A204.1 (cell line): ENCODE results near the gene CFAP97D1.

Experiments
- FAIRE-seq: peaks from 2 replicates; lab custom pipeline; 2012; peaks lifted over from hg19 to GRCh38; lab: Jason Lieb, UNC

CFAP97D1 gene

GRCh38 chr17:43799047-43799446, 18.8 kb downstream of the CFAP97D1 start:
- FAIRE-seq: no peak

DNA sequence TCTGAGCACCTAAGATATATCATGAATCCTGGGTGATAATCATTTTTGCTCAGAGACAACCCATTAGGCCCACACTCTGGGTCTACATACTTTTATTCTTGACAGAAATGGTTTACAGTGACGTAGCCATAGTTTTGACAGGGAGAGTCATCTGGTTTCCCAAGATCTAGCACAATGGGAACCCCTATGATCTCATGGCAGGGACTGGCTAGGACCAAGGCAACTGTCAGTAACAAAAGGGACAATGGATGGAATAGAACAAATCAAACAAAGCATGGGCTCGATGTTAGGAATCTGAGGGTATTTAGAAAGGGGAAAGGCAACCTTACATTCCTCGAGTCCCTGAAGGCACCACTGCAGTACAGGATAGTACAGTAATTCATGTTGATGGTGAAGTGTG, 20.5 kb downstream of the CFAP97D1 start:
- no peak for FAIRE-seq

GRCh38 chr17:43801844-43802243, 21.6 kb downstream of the CFAP97D1 start:
- FAIRE-seq: no peak

GRCh38 chr17:43803758-43804157, 23.5 kb downstream of the CFAP97D1 start:
- FAIRE-seq: no peak

DNA sequence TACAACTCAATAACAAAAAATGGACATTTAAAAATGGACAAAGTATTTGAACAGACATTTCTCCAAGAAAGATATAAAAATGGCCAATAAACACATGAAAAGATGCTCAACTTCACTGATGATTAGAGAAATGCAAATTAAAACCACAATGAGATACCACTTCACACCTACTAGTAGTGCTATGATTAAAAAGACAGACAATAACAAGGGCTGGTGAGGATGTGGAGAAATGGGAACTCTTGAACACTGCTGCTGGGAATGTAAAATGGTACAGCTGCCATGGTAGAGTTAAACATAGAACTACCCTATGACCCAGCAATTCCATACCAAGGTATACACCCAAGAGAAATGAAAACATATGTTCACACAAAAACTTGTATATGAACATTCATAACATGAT, 24.9 kb downstream of the CFAP97D1 start:
- FAIRE-seq: no peak

DNA sequence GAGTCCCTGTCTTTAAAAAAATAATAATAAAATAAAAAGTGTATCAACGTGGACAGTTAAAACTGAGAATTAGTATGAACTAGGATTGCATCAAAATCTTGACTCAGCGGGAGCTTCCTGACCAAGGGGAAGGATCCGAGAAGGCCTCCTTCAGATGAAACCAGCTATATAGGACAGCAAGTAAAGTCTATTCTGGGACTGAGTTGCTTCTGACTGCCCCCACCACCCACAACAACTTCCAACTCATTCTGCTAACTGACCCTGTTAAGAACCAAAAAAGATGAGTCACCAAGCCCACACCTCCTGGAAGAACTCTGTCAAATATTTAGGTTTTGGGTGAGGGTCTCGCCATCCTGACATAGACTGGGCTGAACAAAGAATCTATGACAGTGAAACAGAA, 27.8 kb downstream of the CFAP97D1 start:
- FAIRE-seq: no peak

GRCh38 chr17:43809121-43809520, 28.9 kb downstream of the CFAP97D1 start:
- FAIRE-seq: no peak

DNA sequence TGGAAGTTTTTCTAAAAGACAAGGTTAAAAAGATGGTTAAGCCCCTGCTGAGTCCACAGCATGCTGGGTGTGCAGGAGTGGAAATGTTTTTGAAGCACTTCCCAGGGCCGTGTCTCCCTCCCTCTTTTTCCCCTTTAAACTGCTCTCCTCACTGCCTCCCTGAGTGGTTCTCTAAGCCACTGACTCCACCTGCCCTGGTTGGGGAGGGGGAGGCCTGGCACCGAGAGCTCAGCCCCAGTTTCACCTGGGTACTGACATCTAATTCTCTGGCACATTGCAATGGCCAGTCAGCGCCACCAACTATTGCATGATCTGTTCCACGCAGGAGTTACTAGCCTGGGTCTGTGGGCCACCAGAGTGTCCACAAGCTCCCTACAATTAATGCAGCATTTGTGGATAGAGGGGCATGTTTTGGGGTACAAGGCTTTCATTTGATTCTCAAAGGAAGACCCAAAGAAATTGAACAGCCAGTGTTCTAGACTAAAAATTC, 30.0 kb downstream of the CFAP97D1 start:
- no peak for FAIRE-seq

DNA sequence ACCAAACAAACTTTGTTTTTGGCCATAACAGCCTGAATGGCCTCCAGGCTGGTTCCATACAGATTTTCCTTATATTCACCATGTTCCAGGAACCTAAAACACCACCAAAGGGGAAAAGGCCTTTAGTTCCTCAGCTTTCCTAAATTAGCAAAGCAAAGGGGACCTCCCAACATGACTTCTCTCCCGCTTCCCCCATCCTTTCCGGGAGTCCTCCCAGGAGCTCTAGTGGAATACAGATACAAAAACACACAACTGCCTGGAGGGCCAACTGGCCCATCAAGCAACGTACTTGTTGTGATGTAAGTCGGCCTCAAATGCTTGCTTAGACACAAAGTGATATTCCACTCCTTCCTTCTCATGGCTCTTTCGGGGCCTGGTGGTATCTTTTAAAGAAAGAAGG, 30.6 kb downstream of the CFAP97D1 start:
- FAIRE-seq: no peak

- no peak for FAIRE-seq
Observed at GRCh38 chr17:43812396-43813265, 32.4 kb downstream of the CFAP97D1 start.

- no peak for FAIRE-seq
Observed at GRCh38 chr17:43813386-43813785, 33.2 kb downstream of the CFAP97D1 start.

DNA sequence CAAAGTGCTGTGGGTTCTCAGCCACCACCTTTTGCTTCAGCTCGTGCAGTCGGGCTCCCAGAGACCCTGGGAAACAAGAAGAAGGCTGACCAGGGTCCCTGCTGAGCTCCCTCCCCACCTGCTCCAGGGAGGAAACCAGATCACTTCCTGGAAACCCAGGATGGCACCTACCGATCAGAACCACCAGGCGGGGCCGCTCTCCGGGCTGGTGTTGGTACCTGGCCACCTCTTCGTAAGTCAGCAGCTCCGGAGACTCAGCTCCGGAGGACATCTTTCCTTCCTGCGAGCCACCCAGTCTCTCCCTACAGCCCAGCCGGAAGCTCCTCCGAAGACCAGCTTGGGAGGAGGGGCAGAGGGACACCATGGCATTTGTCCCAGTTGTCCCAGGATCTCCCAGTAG, 33.8 kb downstream of the CFAP97D1 start:
- FAIRE-seq: no peak

GRCh38 chr17:43814714-43815113, 34.5 kb downstream of the CFAP97D1 start:
- FAIRE-seq: no peak

DNA sequence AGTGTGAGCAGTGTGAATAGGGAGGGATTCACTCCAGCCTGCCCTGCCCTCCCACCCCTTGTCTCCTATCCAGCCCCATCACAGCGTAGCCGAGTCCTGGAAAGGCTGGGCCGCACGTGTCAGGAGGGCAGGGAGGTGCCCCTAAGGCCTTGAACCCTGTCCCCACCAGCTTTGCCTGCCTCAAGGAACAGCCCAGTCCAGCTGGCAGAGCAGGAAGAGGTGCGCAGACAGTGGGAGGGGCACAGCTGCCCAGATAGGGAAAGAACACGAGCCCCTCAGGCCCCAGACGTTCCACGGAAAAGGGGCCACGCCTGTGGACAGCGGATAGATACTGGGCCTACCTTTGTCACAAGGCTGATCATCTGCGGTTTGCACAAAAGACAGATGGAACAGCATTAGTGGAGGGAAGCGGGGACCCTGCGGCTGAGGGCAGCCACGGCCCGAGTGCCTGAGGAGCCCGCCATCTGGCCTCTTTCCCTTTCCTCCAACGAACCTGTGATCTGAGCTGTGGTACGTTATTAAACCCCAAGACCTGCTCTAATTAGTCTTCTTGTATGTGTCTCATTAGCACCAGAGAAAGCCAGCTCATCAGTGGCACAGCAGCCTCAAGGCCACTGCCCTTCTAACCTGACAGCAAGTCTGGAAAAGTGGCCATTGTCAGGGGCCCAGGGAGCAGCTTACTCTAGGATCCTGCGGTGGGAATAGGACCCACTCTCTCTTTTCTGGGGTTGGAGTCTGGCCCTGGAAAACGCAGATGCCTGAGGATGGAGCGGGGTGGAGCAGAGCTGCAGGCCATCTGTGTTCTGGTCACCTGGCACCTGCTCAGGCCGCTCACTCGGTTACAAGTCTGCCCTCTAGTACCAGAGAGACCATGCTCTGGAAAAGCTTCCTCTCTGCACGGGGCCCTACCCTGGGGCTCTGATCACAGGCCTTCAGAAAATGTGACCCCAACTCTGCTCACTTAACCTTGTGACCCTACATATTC, 36.4 kb downstream of the CFAP97D1 start:
- FAIRE-seq: no peak

GRCh38 chr17:43817826-43818225, 37.6 kb downstream of the CFAP97D1 start:
- FAIRE-seq: no peak

DNA sequence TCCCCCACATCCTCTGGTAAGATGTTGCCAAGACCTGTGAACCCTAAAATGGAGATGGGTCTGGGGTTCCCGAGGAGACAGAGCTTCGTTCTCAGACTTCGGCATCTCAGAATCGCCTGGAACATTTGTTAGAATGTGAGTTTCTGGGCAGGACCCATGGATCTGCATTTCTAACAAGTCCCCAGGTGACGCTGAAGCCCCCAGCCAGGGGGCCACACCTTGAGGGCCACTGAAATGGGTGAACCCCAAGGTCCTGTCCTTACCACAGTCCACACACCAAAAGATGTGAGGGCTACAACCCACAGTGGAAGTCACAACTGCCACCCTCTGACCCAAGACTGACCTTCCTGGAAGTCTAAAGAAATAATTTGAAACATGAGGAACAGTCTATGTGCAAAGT, 38.7 kb downstream of the CFAP97D1 start:
- FAIRE-seq: no peak

DNA sequence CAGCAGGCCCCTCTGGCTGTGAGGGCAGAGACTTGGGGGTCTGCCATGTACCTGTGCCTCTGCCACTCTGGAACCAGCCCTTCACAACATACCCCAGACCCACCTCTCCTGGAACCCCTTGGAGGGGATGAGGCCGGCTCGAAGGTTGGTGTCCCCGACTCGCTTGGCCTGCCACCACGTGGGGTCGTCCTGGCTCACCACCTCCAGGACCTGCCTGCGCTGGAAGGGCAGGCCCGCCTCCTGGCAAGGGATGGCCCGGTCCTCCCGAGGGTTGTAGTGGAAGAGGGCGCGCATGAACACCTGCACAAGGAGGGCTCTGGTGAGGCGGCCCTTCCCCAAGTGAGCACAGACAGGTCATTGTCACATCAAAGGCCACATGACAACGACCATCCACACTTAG, 40.5 kb downstream of the CFAP97D1 start:
- no peak for FAIRE-seq

DNA sequence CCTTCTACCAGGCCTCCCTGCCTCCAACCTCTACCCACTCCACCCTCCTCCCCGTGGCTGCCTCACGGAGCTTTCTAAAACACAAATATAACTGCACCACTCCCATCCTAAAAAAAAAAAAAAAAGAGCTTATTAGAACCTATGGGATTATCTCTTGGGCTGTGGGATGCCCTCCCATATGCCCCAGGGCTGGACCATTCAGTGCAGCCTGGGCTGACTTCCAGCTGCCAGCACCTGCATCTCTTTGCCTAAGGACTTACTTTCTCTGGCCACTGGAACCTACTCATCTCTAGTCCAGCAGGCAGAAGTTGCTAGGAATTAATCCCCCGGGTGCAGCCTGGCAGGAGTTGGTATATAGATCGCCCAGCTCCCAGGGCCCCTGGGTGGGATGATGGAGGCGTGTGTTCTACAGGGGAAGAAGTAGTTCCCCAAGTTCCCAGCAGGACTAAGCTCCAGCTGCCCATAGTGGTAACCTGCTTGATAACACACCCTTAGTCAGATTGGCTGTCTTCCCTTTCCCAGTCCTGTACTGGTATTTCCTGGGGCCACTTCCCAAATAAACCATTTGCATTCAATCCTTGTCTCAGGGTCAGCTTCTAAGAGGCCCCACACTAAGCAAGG, 42.4 kb downstream of the CFAP97D1 start:
- no peak for FAIRE-seq

GRCh38 chr17:43823350-43824084, 43.3 kb downstream of the CFAP97D1 start:
- no peak for FAIRE-seq

DNA sequence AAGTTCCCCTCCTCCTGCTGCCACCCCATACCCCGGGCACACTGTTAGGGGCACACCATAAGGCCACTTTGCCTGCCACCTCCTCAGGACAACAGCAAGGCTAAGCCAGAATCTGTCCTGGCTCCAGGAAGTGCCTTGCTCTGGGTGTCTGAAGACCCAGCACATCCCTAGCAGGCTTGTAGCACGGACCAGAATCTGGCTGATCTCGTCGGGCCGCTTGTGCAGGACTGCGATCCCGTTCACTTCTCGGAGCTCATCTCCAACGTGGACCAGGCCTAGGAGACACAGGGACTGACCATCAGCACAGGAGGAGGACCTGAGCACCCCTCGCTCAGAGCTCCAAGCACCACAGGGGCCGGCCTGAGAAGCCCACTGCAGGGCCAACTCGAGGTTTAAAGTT, 45.3 kb downstream of the CFAP97D1 start:
- FAIRE-seq: no peak

DNA sequence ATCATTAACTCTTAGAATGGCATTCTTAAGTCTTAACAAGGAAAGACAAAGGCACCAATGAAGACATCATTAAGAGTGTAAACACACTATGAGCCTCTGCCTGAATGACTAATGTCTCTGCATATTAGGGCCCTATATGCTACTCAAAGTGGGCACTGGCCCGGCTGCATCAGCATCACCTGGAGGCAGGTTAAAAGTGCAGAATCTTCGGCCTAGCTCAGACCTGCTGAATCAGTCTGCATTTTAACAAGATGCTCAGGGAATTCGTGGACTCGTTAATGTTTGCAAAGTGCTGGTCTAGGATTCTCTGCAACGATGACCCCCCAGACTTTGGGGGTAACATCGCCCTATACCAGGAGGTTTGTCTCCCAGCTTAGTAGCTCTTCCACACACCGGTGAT, 46.0 kb downstream of the CFAP97D1 start:
- FAIRE-seq: no peak

- no peak for FAIRE-seq
Observed at GRCh38 chr17:43827596-43827995, 47.4 kb downstream of the CFAP97D1 start.
